ENCODE results near the gene COL19A1.

Gene COL19A1

DNA sequence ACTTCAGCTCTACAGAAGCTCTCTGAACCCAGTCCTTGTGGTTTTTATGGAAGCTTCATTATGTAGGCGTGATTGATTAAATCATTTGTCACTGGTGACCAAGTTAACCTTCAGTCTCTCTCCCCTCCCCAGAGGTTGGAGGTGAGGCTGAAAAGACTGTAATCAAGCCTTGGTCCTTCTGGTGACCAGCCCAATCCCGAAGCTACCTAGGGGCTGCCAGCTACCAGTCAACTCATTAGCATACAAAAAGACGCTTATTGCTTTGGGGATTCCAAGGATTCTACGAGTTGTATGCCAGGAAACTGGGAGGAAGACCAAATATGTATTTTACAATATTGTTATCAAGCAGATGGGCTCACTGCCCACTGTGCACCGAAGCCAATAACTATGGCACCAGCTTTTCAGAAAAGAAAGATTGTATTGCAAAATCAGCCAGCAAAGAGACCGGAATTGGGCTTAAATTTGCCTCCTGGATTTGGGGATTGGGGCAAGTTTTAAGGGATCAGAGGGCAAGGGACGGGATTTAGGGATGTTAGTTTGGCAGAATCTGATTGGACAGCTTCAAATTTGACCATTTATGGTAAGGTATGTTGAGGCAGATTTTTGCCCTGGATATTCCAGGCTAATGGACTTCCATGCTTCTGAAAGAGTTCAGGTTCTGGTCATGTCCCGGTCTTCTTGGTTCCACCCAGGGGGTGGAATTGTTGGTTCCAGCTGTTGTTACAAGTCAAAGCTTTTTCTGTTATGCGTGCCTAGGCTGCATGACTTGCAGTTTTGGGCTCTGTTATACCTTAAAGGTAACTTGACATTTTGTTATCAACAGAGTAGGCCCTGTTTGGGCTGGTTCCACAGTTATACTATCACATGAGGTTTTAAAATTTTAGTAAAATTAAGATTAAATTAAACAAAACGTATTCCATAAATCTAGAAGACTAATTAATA, 269.1 kb downstream of the COL19A1 start:
- Mint-ChIP-seq H3K4me1 (no peaks in the 10 kb centered on the region), H3K27ac (no peak overlapping the region), H3K36me3 (no peaks in the 10 kb centered on the region), H3K27me3 (peaks cover 6% of the 10 kb centered on the region), H3K9me3 (no peaks in the 10 kb centered on the region), H3K4me3 (no peak overlapping the region)
- no peak for DNase-seq
- CTCF ChIA-PET = interaction anchor here (0.7 kb wide), 1 partner anchor 174 kb away, joined by 3 read pairs; no protein-coding TSS in a partner anchor

DNA sequence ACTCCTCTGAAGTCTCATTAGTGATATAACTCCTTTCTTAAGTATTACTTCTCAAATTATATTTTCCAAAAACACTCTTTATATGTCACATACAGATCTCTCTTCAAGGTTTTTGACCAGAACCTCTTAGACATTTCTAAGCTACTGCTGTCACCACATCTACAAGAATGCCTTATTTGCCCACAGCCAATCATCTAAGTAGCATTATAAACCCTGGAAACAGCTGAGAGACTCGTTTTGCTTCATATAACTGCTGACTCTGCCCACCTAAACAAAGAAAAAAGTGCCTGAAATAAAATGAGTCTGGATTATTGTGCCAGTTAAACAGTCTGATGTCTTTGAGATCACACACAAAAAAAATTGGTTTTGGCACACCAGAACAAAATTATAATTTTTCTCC, 270.6 kb downstream of the COL19A1 start:
- Mint-ChIP-seq H3K36me3 (no peaks in the 10 kb centered on the region), H3K4me3 (no peak overlapping the region), H3K27ac (no peak overlapping the region)

DNA sequence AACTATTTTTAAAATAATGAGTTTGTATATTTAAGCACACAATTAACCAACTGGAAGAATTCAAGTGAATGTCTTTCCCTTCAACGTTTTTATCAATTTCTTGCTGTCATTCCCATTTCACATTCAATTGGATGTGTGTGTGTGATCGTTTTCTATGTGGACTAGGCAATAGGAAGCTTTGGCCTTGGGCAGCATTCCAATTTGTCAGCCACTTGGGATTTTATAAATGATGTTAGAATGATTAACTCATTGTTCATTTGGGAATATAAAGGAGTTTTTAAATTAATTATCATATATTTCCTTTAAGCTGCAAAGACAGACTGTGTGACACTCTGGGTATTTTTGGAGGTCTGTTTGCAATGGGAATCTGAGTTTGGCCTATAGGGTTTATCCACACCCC, 274.1 kb downstream of the COL19A1 start:
- Mint-ChIP-seq H3K9me3 (no peaks in the 10 kb centered on the region), H3K4me3 (no peak overlapping the region), H3K27ac (no peak overlapping the region), H3K27me3 (peaks cover 6% of the 10 kb centered on the region), H3K36me3 (no peaks in the 10 kb centered on the region), H3K4me1 (no peaks in the 10 kb centered on the region)
- CTCF ChIA-PET = no interaction called here
- no peak for DNase-seq

More for the DNA sequence above, 270.6 kb downstream of the COL19A1 start:
- DNase-seq = no peak
- Mint-ChIP-seq H3K4me1 (no peaks in the 10 kb centered on the region), H3K9me3 (no peaks in the 10 kb centered on the region), H3K27me3 (peaks cover 6% of the 10 kb centered on the region)
- CTCF ChIA-PET = no interaction called here

DNA sequence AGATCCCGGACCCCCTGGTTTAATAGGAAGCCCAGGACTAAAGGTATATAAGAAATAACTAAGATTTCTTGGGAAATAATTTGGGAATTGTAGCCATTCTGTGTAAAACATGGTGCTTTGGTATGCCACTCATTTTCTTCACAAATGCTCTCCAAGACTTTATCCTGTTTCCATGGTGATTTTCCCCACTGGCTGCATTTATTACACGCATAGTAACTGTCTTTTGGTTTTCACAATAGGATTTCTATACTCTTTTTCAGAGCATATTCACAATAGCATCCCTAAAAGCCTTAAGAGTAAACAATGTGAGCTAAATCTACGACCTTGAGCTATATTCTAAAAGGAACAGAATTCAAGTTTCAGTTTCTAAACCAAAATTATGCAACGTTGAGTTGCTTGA, 275.7 kb downstream of the COL19A1 start:
- no peaks in the 10 kb centered on the region for H3K36me3 Mint-ChIP-seq
- H3K4me3 Mint-ChIP-seq = no peak overlapping the region
- H3K27ac Mint-ChIP-seq = no peak overlapping the region
- CTCF ChIA-PET = no interaction called here
- peaks cover 6% of the 10 kb centered on the region for H3K27me3 Mint-ChIP-seq
- DNase-seq = no peak
- H3K4me1 Mint-ChIP-seq = no peaks in the 10 kb centered on the region
- H3K9me3 Mint-ChIP-seq = no peaks in the 10 kb centered on the region

DNA sequence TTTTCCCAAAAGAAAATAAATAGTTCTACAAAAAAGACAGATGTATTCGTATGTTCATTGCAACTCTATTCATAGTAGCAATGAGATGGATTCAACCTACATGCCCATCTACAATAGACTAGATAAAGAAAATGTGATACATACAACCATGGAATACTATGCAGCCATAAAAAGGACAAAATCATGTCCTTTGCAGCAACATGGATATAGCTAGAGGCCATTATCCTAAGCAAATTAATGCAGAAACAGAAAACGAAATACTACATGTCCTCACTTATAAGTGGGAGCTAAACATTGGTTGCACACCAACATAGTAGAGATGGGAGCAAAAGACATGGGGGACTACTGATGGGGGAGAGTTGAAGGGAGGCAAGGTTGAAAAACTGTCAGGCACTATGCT, 278.8 kb downstream of the COL19A1 start:
- H3K4me1 Mint-ChIP-seq = no peaks in the 10 kb centered on the region
- CTCF ChIA-PET = no interaction called here
- no peaks in the 10 kb centered on the region for H3K9me3 Mint-ChIP-seq
- no peak for DNase-seq
- H3K4me3 Mint-ChIP-seq = no peak overlapping the region
- no peak overlapping the region for H3K27ac Mint-ChIP-seq
- no peaks in the 10 kb centered on the region for H3K36me3 Mint-ChIP-seq
- no peaks in the 10 kb centered on the region for H3K27me3 Mint-ChIP-seq

DNA sequence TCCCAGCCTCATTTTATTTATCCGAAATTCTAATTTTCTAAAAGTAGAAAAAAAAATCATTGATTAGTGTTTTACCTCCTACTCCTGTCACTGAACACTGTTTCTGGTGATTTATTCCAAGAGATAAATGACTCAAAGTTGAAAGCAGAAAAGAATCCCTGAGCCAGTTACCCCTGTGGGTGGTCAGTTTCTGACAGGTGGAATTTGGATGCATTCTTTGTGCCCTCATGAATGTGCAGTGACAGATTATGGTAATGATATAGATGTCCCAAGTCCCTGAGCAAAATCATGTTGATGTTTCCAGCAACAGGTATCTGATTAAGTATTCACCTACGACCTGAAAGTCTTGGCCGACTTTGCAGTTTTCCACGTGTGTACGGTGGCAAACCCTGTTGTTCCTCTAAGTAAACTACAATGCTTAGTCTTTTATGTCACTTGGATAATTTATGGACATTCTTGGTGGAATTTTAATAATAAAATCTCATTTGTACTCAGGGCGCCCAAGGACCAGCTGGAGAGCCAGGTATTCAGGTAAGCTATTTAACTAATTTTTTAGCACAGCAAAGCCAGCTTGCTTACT, 282.9 kb downstream of the COL19A1 start:
- no peaks in the 10 kb centered on the region for H3K4me1 Mint-ChIP-seq
- no peaks in the 10 kb centered on the region for H3K27me3 Mint-ChIP-seq
- H3K27ac Mint-ChIP-seq = no peak overlapping the region
- no peak for DNase-seq
- no peaks in the 10 kb centered on the region for H3K36me3 Mint-ChIP-seq
- H3K4me3 Mint-ChIP-seq = no peak overlapping the region
- CTCF ChIA-PET = interaction anchor here (0.7 kb wide), 1 partner anchor 45 kb away, joined by 3 read pairs; no protein-coding TSS in a partner anchor
- no peaks in the 10 kb centered on the region for H3K9me3 Mint-ChIP-seq

DNA sequence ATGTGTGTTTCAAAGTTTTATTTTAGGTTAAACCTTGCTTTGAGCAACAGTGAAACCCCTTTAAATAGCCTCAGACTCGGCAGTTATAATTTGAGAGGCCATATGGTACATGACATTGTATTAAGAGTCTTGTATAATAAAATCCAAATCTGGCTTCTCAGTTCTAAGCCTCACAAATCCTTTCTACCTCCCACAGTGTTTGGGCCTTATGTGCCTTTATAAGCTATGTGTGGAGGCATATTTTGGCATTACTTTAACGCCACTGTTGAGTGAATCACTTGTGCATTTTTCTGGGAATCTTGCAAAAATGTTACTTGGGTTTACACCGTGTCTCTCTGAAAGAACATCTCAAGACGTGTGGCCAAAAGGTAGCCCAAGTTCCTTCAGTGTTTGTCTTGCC, 284.2 kb downstream of the COL19A1 start:
- Mint-ChIP-seq H3K27me3 (no peaks in the 10 kb centered on the region), H3K9me3 (no peaks in the 10 kb centered on the region), H3K36me3 (no peaks in the 10 kb centered on the region), H3K4me3 (no peak overlapping the region), H3K4me1 (no peaks in the 10 kb centered on the region), H3K27ac (no peak overlapping the region)
- no peak for DNase-seq
- CTCF ChIA-PET = no interaction called here

DNA sequence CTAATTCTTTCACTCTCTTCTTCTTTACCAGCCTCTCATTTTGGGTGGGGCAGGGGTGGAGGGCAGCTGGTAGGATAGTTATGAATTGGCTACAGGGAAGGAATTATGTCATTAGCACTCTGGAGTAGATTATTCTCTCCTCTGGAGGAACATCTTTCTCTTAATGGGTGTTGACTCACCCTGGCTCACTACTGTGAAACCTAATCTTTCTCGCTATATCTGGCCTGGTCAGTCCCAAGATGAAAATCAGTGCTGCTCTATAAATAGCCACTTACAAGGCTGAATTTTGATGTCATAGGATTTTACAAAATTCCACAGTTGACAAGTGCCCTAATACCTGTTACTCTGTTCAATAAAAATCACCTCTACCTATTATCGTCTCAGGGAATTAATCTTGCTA, 285.3 kb downstream of the COL19A1 start:
- Mint-ChIP-seq H3K9me3 (no peaks in the 10 kb centered on the region), H3K4me3 (no peak overlapping the region), H3K36me3 (no peaks in the 10 kb centered on the region), H3K27me3 (no peaks in the 10 kb centered on the region), H3K4me1 (no peaks in the 10 kb centered on the region), H3K27ac (no peak overlapping the region)
- CTCF ChIA-PET = no interaction called here
- DNase-seq = no peak

DNA sequence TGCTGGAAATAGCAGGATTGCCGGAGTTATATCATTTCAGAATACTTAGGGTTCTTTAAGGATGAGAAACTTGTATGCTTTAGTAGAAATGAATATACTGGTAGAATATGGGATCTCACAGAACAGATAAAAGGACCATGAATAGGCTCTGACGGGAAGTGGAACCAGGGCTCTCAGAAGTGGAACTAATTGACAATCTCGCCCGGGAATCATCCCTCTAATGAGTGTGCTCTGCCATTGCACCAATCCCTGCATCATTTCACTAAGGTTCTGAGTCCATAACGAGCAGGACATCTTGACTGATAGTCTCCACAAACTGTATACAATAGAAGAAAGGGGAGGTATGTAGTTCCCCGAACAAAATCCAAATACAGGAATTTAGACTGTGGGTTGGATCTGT, 286.4 kb downstream of the COL19A1 start:
- DNase-seq = no peak
- no peaks in the 10 kb centered on the region for H3K27me3 Mint-ChIP-seq
- CTCF ChIA-PET = no interaction called here
- no peaks in the 10 kb centered on the region for H3K9me3 Mint-ChIP-seq
- H3K4me3 Mint-ChIP-seq = no peak overlapping the region
- H3K4me1 Mint-ChIP-seq = no peaks in the 10 kb centered on the region
- H3K27ac Mint-ChIP-seq = no peak overlapping the region
- H3K36me3 Mint-ChIP-seq = no peaks in the 10 kb centered on the region

DNA sequence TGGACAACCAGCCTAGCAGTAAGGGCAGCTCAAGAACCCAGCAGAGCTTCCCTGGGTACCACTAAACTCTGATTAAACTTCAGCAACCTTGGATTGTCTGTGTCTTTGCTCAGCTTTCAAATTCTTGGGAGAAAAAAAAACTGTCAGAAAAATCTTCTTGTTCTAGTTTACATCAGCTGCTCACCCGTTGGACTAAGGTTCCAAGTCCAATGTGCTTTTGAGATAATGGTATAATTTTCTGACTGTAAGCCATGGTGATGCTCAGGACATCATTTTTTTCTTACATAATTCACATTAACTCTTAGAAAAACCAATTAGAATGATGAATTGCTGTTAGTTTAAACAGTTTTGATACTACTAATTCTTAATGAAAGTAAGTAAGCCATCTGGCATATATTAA, 290.7 kb downstream of the COL19A1 start:
- DNase-seq = no peak
- CTCF ChIA-PET = no interaction called here
- Mint-ChIP-seq H3K36me3 (no peaks in the 10 kb centered on the region), H3K4me3 (no peak overlapping the region), H3K9me3 (no peaks in the 10 kb centered on the region), H3K27ac (no peak overlapping the region), H3K4me1 (no peaks in the 10 kb centered on the region), H3K27me3 (no peaks in the 10 kb centered on the region)

DNA sequence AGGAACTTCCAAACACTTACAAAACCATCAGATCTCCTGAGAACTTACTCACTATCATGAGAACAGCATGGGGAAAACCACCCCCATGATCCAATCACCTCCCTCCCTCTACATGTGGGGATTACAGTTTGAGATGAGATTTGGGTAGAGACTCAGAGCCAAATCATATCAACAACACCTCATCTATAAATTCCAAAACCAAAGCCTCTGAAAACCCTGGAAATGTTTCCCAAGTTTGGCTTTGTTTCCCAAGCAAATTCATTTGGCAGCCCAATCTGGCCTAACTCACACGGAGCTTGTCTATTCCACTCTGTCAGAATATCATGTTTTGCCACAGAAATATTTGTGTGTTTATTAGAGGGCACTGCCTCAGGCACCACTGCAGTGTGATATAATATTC, 293.9 kb downstream of the COL19A1 start:
- H3K36me3 Mint-ChIP-seq = no peaks in the 10 kb centered on the region
- H3K9me3 Mint-ChIP-seq = no peaks in the 10 kb centered on the region
- H3K4me3 Mint-ChIP-seq = no peak overlapping the region
- no peaks in the 10 kb centered on the region for H3K4me1 Mint-ChIP-seq
- CTCF ChIA-PET = no interaction called here
- no peak for DNase-seq
- H3K27ac Mint-ChIP-seq = no peak overlapping the region
- peaks cover 5% of the 10 kb centered on the region for H3K27me3 Mint-ChIP-seq

DNA sequence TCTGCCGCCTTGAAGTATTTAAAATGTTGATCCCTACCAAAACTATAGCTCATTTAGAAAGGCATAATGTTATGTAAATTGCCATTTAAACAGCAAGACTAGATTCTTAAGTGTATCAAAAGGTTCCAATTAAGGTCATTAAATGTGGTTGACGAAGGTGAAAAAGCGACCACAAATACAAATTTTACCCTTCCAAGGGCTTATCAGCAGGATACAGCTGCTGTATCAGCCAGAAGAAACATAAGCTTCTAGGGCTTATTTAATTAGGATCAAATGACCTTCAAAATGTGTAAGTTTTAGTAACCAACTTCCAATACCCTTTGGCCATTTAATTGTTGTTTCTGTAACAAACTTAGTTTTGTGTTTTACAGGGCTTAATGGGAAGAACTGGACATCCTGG, 296.6 kb downstream of the COL19A1 start:
- peaks cover 15% of the 10 kb centered on the region for H3K27me3 Mint-ChIP-seq
- CTCF ChIA-PET = no interaction called here

DNA sequence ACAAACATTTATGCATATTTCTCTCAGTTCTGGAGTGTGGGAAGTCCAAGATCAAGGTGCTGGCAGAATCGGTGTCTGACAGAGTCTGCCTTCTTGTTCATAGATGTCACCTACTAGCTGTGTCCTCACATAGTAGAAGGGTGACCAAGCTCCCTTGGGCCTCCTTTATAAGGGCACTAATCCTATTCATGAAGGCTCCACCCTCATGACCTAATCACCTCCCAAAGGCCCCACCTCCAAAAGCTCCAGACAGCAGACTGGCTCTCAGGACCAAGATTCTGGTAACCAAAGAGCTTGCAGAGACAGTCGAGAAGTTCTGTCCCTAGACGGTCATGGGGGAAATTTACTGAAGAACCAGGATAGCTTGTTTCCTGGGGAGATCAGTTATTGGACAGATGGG, 297.4 kb downstream of the COL19A1 start:
- Mint-ChIP-seq H3K9me3 (no peaks in the 10 kb centered on the region), H3K27ac (no peak overlapping the region), H3K4me3 (no peak overlapping the region), H3K4me1 (no peaks in the 10 kb centered on the region), H3K36me3 (no peaks in the 10 kb centered on the region), H3K27me3 (peaks cover 17% of the 10 kb centered on the region)
- no peak for DNase-seq
- CTCF ChIA-PET = no interaction called here

More for the DNA sequence above, 296.6 kb downstream of the COL19A1 start:
- Mint-ChIP-seq H3K4me1 (no peaks in the 10 kb centered on the region), H3K27ac (no peak overlapping the region), H3K4me3 (no peak overlapping the region), H3K9me3 (no peaks in the 10 kb centered on the region), H3K36me3 (no peaks in the 10 kb centered on the region)
- DNase-seq = no peak

DNA sequence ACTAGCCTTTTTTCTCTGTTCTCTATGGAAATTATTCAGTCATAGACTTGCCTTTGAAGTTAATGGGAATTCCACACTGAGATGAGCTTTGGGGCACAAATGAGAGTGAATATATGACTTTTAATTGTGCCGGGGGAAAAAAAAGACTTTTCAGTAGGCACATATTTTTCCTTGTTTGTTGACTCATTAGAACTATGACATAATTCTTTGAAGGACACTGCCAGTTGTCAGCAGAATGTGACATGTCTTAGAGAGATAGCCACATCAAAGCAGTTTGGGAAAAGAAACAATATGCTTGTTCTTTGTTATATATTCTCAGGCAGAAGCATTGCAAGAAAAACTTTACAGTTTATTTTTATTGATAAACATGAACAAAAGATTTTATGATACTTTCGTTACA, 298.2 kb downstream of the COL19A1 start:
- no peak for DNase-seq
- CTCF ChIA-PET = no interaction called here
- Mint-ChIP-seq H3K36me3 (no peaks in the 10 kb centered on the region), H3K9me3 (no peaks in the 10 kb centered on the region), H3K27me3 (peaks cover 17% of the 10 kb centered on the region), H3K27ac (no peak overlapping the region), H3K4me1 (no peaks in the 10 kb centered on the region), H3K4me3 (no peak overlapping the region)

Data from activated naive CD4-positive, alpha-beta T cell treated with anti-CD3 and anti-CD28 coated beads, Interleukin-2, amount 10 ng/mL, durations not matched to agents 7 days and 5 days (primary cell).